Upper lobe of left lung (tissue), 6 donors: ENCODE data around the gene SHISA5. TPM values are rescaled to one million over a fixed set of nuclear protein-coding genes. Genes with fewer than 3 reads are reported as not detected.
"Not testable (repeated sequence)": the region's sequence is repeated elsewhere in the genome, so short reads cannot be mapped to it uniquely, and the experiment has no call there.

Experiments used
- ATAC-seq, 2 donors: fragments of 200-7000 bp; cut with Tn5 transposase; one replicate each; pipeline ENCODE4 v1.9.1; 2022; ENCODE audit warnings: mild to moderate bottlenecking in 2 of 2, moderate library complexity in 2 of 2; ENCODE audit not compliant: low FRiP score in 2 of 2
- DNase-seq, 2 donors: peaks; one replicate each; pipeline ENCODE4 v3.0.0-alpha.2; 2019 to 2020
- H3K27ac ChIP-seq, 4 donors: fragments of 200-600 bp; sonication (generic); one replicate each; pipeline ENCODE4 v1.5.1; 2016 to 2019
- H3K27me3 ChIP-seq, 4 donors: fragments of 200-600 bp; sonication (generic); one replicate each; pipeline ENCODE4 v1.5.1; 2017 to 2019
- H3K36me3 ChIP-seq, 4 donors: fragments of 200-600 bp; sonication (generic); one replicate each; pipeline ENCODE4 v1.5.1; 2016 to 2019
- H3K4me1 ChIP-seq, 4 donors: fragments of 200-600 bp; sonication (generic); one replicate each; pipeline ENCODE4 v1.5.1; 2018 to 2019
- H3K4me3 ChIP-seq, 4 donors: fragments of 200-600 bp; sonication (generic); one replicate each; pipeline ENCODE4 v1.5.1; 2017 to 2019; ENCODE audit warnings: mild to moderate bottlenecking in 2 of 4, moderate library complexity in 1 of 4
- H3K9me3 ChIP-seq, 4 donors: fragments of 200-600 bp; sonication (generic); one replicate each; pipeline ENCODE4 v1.5.1; 2018 to 2019
- CTCF ChIP-seq, 6 experiments: fragments of 450-650 bp in 4 of 6; fragments of 200-600 bp in 2 of 6; sonication (generic) in 2 of 6; IDR thresholded peaks; one replicate each; pipeline ENCODE4 v1.5.1; 2016 to 2019; ENCODE audit warnings: antibody characterized with exemption in 6 of 6
- EP300 ChIP-seq, 4 donors: sonication (generic); formaldehyde crosslinking; IDR thresholded peaks; one replicate each; pipeline ENCODE4 v1.5.1; 2017; ENCODE audit warnings: antibody characterized with exemption in 4 of 4, control low read depth in 2 of 4
- POLR2A ChIP-seq, 4 donors: fragments of 450-650 bp; IDR thresholded peaks; one replicate each; pipeline ENCODE4 v1.5.1; 2016 to 2017; ENCODE audit warnings: antibody characterized with exemption in 4 of 4, mild to moderate bottlenecking in 2 of 4
- POLR2AphosphoS5 ChIP-seq, 2 donors: sonication (generic); formaldehyde crosslinking; IDR thresholded peaks; one replicate each; pipeline ENCODE4 v1.5.1; 2017; ENCODE audit warnings: antibody characterized with exemption in 2 of 2
- WGBS, 2 donors: methylation state at CpG; one replicate each; pipeline ENCODE4 v1.1.5; 2017 to 2018; 5-methylcytosine and 5-hydroxymethylcytosine counted together
- total RNA-seq, 6 donors: library from RNA; depleted of rRNA in 4 of 6; stranded (reverse); fragments of >200 nt in 4 of 6; gene quantifications; one replicate each; pipeline versions ENCODE4 v1.1.0 to v1.2.1, GENCODE V29; 2016 to 2021
- donor health status: DM: no; HTN: no; CAD: no; lungs with moderate emphysema.
- donor health status: DM: no; HTN: yes; CAD: no; lungs with severe emphysema.

Gene SHISA5
- total RNA-seq, 6 donors from 2014 or later, result 67.1 to 228 (median 148) TPM

- peaks cover 0 to 26% (median 5%) of the 10 kb centered on the region in 4 donors for H3K36me3 ChIP-seq
- DNase-seq (no peak), ATAC-seq (no peak)
- TF ChIP-seq EP300 (IDR thresholded peaks at IDR 0.05) (no peak), POLR2AphosphoS5 (IDR thresholded peaks at IDR 0.05) (no peak), CTCF (IDR thresholded peaks at IDR 0.05) (no peak), POLR2A (IDR thresholded peaks at IDR 0.05) (no peak)
- H3K9me3 ChIP-seq, result no peaks in the 10 kb centered on the region
- 64 to 82% methylated on average over 4 of the region's 4 CpGs for WGBS, 2 donors
- H3K27me3 ChIP-seq, result no peaks in the 10 kb centered on the region
- H3K4me1 ChIP-seq, result peaks cover 33 to 44% (median 34%) of the 10 kb centered on the region in 4 donors
- no peak overlapping the region for H3K4me3 ChIP-seq
- peak overlapping the region in 1 of 4 donors; percentile 32 for H3K27ac ChIP-seq
Observed at GRCh38 chr3:48474619-48475018, 29.4 kb downstream of the SHISA5 start.

GRCh38 chr3:48474031-48474430 is 29.9 kb downstream of the SHISA5 start:
- not testable (repeated sequence) for H3K4me3 ChIP-seq, H3K9me3 ChIP-seq, DNase-seq, ATAC-seq, H3K27me3 ChIP-seq
- H3K27ac ChIP-seq, result peak overlapping the region in 3 of 4 donors; percentile 97 to 99 (median 98)
- peaks cover 0 to 29% (median 11%) of the 10 kb centered on the region in 4 donors for H3K36me3 ChIP-seq
- H3K4me1 ChIP-seq, result peaks cover 38 to 49% (median 40%) of the 10 kb centered on the region in 4 donors
- WGBS, 2 donors, result 94 to 97% methylated on average over 4 of the region's 4 CpGs

- no peak for ATAC-seq
- Histone ChIP-seq H3K36me3 (peaks cover 0 to 29% (median 16%) of the 10 kb centered on the region in 4 donors), H3K9me3 (no peaks in the 10 kb centered on the region), H3K4me3 (peak overlapping the region in 2 of 4 donors; percentile 75 to 77), H3K27me3 (no peaks in the 10 kb centered on the region), H3K27ac (peak overlapping the region; percentile 97 to 99 (median 98)), H3K4me1 (peaks cover 40 to 51% (median 43%) of the 10 kb centered on the region in 4 donors)
- DNase-seq, result no peak
- 76 to 78% methylated on average over 5 of the region's 5 CpGs for WGBS, 2 donors
- TF ChIP-seq CTCF (IDR thresholded peaks at IDR 0.05) (no peak), EP300 (IDR thresholded peaks at IDR 0.05) (no peak), POLR2A (IDR thresholded peaks at IDR 0.05) (no peak), POLR2AphosphoS5 (IDR thresholded peaks at IDR 0.05) (no peak)
Observed at GRCh38 chr3:48473617-48473952, 30.4 kb downstream of the SHISA5 start.

- no peaks in the 10 kb centered on the region for H3K9me3 ChIP-seq
Observed at GRCh38 chr3:48472923-48473616, 30.9 kb downstream of the SHISA5 start.

GRCh38 chr3:48472673-48472922 is 31.4 kb downstream of the SHISA5 start:
- Histone ChIP-seq H3K27ac (peak overlapping the region; percentile 97 to 99 (median 98)), H3K9me3 (no peaks in the 10 kb centered on the region), H3K4me1 (peaks cover 50 to 61% (median 53%) of the 10 kb centered on the region in 4 donors), H3K4me3 (peak overlapping the region; percentile 72 to 85 (median 76)), H3K36me3 (peaks cover 0 to 32% (median 26%) of the 10 kb centered on the region in 4 donors), H3K27me3 (no peaks in the 10 kb centered on the region)
- WGBS, 2 donors, result 0% methylated on average over 1 to 5 of the region's 5 CpGs
- ATAC-seq (peak; percentile 44 to 60), DNase-seq (peak in 1 of 2 donors; percentile 26)
- TF ChIP-seq EP300 (IDR thresholded peaks at IDR 0.05), result no peak

More at GRCh38 chr3:48472923-48473616, 30.9 kb downstream of the SHISA5 start:
- Histone ChIP-seq H3K27ac (peak overlapping the region; percentile 97 to 99 (median 98)), H3K4me3 (peak overlapping the region; percentile 72 to 85 (median 76)), H3K36me3 (peaks cover 0 to 30% (median 21%) of the 10 kb centered on the region in 4 donors), H3K4me1 (peaks cover 45 to 56% (median 48%) of the 10 kb centered on the region in 4 donors), H3K27me3 (no peaks in the 10 kb centered on the region)
- TF ChIP-seq POLR2AphosphoS5 (IDR thresholded peaks at IDR 0.05) (peak; percentile 91 to 93), POLR2A (IDR thresholded peaks at IDR 0.05) (peak in 3 of 4 donors; percentile 61 to 85 (median 74)), CTCF (IDR thresholded peaks at IDR 0.05) (peak; percentile 38 to 70 (median 58)), EP300 (IDR thresholded peaks at IDR 0.05) (peak in 1 of 4 donors; percentile 15)
- ATAC-seq (peak; percentile 93 to 95), DNase-seq (peak; percentile 96 to 97)
- 5 to 6% methylated on average over 16 to 17 of the region's 17 CpGs for WGBS, 2 donors
